HG03196 (cell line): ENCODE measurements around the gene ANGPTL1.

Source experiments
- ATAC-seq: cut with Tn5 transposase; IDR thresholded peaks from one replicate; pipeline ENCODE4 v1.9.1; 2021; ENCODE audit not compliant: unreplicated experiment

The ANGPTL1 gene, protein sequence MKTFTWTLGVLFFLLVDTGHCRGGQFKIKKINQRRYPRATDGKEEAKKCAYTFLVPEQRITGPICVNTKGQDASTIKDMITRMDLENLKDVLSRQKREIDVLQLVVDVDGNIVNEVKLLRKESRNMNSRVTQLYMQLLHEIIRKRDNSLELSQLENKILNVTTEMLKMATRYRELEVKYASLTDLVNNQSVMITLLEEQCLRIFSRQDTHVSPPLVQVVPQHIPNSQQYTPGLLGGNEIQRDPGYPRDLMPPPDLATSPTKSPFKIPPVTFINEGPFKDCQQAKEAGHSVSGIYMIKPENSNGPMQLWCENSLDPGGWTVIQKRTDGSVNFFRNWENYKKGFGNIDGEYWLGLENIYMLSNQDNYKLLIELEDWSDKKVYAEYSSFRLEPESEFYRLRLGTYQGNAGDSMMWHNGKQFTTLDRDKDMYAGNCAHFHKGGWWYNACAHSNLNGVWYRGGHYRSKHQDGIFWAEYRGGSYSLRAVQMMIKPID

GRCh38 chr1:178870944-178871343, at the start of gene ANGPTL1:
Gene ANGPTL1, minus strand, starts transcription at chr1:178871077. Its CDS starts 5,301 bp downstream, at chr1:178865776.
- no peak for ATAC-seq

GRCh38 chr1:178919581-178919980, 48.7 kb upstream of the ANGPTL1 start:
- ATAC-seq = no peak

DNA sequence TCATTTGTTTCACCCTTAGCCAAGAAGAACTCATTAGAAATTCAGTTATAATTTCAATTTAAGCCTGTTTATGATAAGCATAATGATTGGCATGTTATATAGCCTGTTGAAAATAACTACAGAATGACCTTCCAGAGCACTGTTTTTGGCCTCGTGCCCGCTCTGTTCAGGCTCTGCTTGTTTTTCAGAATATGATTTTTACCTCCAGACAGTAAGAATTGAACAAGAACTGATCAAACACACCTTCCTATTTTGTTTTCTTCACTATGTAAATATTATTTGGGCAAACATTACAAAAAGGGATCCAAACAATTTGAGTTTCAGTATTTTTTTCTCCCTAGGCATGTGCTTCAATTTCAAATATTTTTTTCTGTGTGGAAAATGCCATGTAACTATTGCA, 48.1 kb upstream of the ANGPTL1 start:
- no peak for ATAC-seq

DNA sequence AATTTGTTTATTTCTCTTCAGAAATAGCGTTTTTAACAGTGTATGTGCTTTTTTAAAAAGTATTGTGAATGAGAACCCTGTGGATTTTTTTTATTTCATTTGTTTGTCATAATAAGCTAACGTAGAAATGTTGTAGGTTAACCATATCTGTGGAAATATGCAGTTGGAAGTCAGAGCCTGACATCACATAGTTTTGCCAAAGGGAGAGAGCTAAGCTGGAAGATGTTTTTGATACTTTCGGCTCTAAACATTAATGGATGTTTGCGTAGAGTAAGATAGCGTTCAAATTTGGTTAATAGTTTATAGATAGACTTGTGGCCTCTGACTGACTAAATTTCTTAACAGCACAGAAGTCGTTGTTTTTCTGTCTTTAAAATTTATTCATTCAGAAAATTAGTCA, 47.4 kb upstream of the ANGPTL1 start:
- no peak for ATAC-seq

DNA sequence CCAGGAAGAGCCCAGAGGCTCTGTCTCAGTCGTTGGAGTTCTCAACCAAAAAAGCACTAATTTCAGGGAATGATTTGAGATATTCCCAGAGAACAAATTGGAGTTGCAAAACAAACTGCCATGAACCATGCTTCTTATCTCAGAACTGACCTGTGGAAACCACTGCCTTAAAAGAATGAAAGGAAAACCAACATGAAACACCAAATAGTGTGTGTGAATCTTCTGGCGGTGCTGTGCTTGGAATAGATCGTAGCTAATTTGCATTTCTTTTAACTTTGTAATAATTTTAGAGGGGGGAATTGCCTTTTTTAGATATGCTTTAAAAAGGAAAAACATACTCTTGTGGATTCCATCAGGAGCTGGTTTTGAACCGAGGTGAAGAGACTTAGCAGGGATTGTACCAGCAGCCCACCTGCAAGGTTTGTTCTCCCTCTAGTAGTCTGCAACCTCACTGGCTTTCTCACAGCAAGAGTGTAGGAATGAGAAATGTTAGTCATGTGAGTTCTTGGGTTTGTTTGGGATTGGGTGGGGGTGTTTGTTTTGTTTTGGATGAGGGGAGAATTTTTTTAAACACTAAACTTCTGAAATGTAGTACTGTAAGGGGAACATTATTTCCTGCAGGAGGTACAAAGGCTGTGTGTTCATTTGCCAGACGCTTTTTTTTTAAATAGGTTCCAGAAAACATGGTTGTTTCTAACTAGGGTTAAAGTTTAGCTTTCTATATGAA, 45.7 kb upstream of the ANGPTL1 start:
- ATAC-seq = no peak

DNA sequence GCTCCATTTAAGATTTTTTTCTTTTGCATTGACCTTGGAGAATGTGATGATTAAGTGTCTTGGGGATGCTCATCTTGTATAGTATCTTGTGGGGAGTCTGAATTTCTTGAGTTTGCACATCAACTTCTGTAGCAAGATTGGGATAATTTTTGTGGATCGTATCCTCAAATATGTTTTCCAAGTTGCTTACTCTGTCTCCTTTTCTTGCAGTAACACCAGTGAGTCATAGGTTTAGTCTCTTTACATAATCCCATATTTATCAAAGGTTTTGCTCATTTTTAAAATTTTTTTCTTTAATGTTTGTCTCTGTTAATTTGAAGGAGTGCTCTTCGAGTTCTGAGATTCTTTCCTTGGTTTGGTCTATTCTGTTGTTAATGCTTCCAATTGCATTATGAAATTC, 41.7 kb upstream of the ANGPTL1 start:
- ATAC-seq = no peak

DNA sequence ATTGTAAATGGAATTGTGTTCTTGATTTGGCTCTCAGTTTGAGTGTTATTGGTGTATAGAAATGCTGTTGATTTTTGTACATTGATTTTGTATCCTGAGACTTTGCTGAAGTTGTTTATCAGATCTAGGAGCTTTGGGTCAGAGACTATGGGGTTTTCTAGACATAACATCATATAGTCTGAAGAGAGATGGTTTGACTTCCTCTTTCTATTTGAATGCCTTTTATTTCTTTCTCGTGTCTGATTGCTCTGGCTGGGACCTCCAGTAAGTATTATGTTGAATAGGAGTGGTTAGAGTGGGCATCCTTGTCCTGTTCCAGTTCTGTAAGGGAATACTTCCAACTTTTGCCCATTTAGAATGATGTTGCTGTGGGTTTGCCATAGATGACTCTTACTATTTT, 39.1 kb upstream of the ANGPTL1 start:
- no peak for ATAC-seq

GRCh38 chr1:178908358-178908757, 37.5 kb upstream of the ANGPTL1 start:
- no peak for ATAC-seq

- ATAC-seq = no peak
Measured at GRCh38 chr1:178901482-178902125, 30.7 kb upstream of the ANGPTL1 start.

DNA sequence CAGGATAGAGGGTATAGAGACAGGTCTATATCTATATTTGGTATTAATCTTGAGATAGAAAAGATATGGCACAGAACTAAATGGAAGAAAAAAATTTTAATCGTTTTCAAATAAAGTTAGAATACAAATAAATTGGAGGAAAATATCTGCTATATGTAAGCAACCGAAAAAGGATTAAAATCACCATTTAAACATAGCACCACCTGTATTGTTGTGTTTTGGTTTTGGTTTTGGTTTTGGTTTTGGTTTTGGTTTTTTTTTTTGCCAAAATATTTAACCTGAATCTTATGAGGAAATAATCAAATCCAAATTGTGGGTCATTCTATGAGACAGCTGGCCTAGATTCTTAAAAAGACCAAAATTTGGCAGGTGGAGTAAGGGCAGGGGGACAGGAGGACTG, 28.5 kb upstream of the ANGPTL1 start:
- no peak for ATAC-seq

- ATAC-seq = no peak
Measured at GRCh38 chr1:178898401-178898800, 27.5 kb upstream of the ANGPTL1 start.

DNA sequence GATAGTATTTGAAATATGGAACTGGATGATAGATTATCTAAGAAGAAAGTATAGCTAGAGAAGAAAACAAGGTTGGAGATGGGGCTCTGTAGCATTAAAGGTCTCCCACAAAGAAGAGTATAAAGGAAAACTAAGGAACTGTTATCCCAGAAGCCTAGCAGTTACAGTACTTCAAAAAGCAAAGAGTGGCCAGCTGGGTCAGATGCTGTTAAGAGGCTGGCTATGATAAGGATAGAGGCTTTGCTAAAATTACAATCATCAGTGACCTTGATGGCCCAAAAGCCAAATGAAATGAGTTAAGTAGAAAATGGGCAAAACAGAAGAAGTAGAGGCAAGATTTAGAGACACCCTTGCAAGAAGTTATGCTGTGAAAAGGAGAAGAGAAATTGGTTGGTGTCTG, 25.1 kb upstream of the ANGPTL1 start:
- no peak for ATAC-seq

DNA sequence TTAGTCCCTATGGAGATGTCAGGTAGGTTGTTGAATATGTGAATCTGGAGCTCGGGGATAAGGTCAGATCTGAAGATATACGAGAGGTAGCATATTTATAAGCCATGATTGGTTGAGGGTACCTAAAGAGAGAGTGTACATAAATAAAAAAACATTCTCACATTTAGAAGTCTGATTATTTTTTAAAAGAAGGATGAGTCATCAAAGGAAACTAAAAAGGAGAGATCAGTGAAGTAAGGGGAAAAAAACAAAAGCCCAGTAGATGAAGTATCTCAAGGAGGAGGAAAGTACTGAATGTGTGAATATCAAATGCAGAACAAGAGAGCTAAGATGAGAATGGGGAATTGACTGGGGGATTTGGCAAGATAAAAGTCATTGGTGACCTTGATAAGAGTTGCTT, 15.7 kb upstream of the ANGPTL1 start:
- ATAC-seq = no peak

- ATAC-seq = no peak
Measured at GRCh38 chr1:178885869-178886268, 15.0 kb upstream of the ANGPTL1 start.

GRCh38 chr1:178881950-178882349, 11.1 kb upstream of the ANGPTL1 start:
- no peak for ATAC-seq

DNA sequence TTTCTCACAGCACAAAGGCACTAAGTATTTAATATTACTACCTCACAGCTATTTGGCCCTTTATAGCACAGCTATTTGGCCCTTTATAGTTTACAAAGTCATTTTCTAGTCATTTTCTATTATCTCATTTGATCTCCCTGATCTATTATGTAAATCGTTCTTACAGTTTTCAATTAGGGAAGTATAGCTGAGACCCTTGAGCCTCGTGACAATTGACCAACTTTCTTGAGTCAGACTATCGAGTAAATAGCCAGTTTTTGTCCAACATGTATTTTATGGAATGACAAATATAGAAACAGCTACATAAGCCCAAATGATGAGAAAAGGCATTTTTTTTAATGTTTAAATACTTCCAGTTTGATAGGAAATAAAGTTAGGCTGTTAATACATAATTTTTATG, 7.0 kb upstream of the ANGPTL1 start:
- ATAC-seq = no peak

- ATAC-seq = no peak
Measured at GRCh38 chr1:178875936-178876335, 5.1 kb upstream of the ANGPTL1 start.

DNA sequence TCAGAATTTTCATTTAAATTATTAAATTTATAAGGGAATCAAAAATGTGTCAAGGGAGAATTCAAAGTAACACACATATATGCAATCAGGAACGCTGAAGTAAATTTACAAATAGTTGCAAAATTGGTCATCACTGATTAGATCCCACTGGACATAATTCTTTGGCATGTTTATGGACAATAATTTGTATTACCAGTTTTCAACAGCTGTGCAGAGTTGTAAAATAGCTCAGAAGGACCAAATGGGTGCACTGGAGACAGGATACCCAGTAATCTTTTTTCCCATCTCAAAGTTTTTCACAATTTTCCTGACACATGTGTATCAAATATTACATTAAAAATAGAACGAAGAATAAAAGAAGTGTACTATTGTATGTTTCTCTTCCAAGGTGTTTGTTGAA, 4.1 kb upstream of the ANGPTL1 start:
- ATAC-seq = no peak

GRCh38 chr1:178871551-178872320, 859 bp upstream of the ANGPTL1 start:
- ATAC-seq = no peak

DNA sequence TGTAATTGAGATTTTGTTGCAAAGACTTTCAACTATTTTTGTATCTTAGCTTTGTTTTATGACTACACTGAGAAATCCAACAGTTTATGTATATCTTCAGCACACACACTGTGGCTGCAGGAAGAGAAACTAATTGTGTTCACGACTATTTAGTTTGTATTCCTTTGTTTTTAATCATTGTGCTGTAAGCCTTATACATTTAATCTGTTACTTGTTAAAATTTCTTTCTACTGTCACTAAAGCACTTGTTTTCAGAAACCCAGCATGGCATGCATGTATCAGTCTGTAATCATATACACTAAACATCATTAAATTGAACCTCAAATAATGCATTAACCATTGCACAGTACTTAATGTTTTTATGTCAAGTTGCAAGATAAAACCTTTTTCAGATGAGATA, 656 bp downstream of the ANGPTL1 start:
- ATAC-seq = no peak

DNA sequence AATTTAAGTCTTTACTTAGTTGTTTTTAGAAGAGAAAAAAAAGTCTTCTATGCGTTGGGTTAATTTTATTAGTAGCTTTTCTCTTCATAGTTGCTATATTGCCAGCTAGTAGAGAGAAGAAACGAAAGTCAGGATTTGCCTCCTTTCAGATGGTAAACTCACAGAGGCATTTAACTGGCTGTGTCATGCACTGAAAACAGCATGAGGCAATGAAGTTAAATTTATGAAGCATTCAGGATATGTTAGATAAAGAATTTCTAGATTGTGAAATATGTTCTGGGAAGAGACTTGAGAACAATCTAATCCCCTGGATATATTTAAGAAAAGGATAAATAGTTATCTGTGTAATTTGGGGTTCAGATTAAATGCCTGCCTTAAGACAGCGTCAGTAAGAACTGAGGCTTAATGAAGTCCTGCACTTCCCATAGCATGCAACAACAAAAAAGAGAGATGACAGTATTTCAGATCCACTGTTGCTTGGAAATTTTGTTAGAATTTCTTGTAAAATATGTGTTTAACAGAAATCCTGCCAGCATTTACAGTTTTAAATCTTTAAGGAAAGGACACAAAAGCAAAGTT, 1.7 kb downstream of the ANGPTL1 start:
- no peak for ATAC-seq
